Dermis microvascular lymphatic vessel endothelial cell (primary cell): ENCODE measurements around the gene ADAP1. TPM values are rescaled to one million over a fixed set of nuclear protein-coding genes. Genes with fewer than 3 reads are reported as not detected.
"Not testable (repeated sequence)": the region's sequence is repeated elsewhere in the genome, so short reads cannot be mapped to it uniquely, and the experiment has no call there.

Experiments used
- DNase-seq, 2 donors: peaks; one replicate each; pipeline versions ENCODE4 v3.0.0 to v3.0.0-alpha.2; 2010; ENCODE audit warnings: low read depth in 2 of 2
- total RNA-seq: library from RNA; depleted of rRNA; stranded (reverse); fragments of >200 nt; gene quantifications from 2 replicates; pipeline ENCODE4 v1.2.1, GENCODE V29; 2014

The ADAP1 gene
- total RNA-seq, 1 donor from 2014 or later = 1.8 TPM

DNA sequence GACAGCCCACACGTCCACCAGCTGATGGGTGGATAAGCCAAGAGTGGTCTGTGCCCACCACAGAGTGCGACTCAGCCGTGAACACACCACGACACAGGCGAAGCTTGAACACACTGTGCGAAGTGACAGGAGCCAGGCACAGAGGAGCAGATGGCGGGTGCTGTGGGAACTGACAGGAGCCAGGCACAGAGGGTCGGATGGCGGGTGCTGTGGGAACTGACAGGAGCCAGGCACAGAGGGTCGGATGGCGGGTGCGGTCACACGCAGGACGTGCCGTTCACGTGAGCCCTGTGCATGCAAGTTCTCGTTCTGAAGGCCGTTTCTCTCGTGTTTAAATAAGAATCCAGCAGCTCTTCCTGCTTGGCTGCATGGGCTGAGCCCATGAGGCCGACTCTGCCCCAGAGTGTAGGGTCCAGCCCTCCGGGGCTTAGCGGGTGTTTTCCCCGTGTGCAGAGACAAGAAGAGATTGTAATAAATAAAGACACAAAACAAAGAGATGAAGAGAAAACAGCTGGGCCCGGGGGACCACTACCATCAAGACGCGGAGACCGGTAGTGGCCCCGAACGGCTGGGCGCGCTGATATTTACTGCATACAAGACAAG, 5.9 kb upstream of the ADAP1 start:
- DNase-seq = no peak

- not testable (repeated sequence) for DNase-seq
Observed at GRCh38 chr7:959740-960139, 5.3 kb upstream of the ADAP1 start.

DNA sequence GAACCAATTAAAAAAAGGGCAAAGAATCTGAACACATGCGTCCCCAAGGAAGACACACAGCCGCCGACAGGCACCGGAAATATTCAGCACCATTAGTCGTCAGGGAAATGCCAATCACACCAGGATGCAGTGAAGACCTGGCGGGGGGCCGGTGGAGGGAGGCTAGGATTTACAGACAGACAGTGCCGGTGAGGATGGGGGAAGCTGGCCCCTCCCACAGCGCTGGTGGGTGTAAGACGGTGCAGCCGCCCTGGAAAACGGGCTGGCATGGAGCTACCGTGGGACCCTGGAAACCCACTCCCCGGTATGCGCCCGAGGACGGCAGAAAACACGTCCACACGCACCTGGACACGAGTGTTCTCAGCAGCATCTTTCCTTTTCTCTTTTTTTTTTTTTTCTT, 4.8 kb upstream of the ADAP1 start:
- DNase-seq = no peak

GRCh38 chr7:958221-959200, 4.0 kb upstream of the ADAP1 start:
- no peak for DNase-seq

- no peak for DNase-seq
Observed at GRCh38 chr7:957418-958220, 3.1 kb upstream of the ADAP1 start.

GRCh38 chr7:956031-956430, 1.6 kb upstream of the ADAP1 start:
- DNase-seq = no peak

DNA sequence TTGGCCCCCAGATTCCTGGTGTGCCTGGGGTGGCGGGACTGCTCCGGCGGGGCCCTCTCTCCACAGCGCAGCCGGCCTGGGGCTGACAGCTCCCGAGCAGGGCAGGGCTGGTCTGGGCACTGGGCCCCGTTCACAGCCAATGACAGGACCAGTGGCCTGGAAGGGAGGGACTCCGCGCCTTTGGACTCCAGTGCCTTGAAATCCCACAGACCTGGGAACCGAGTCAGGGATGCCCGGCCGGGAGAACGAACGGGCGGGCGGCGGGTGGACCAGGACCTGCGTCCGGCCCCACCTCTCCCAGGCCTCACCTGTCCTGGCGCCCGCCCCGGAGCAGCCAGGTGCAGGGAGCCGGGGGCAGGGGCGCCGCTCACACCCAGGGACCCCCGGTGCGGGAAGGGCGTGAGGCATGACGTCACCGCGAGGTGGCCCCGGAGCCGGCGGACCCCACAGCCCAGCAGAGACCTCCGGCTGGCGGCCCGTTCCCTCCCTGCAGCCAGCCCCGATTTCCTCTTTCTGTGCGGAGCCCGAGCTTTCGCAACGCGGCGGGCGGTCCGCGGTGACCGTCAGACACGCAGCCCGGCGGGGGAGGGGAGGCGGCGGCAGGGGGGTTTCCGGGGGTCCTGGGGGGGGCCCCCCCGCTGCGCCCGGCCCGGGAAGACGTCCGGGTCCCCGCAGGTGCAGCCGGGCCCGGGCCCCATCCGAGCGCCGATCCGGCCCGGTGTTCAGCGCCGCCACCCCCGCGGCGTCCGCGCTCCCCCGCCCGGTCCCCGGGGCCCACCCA, 743 bp downstream of the ADAP1 start:
- peak in 1 of 2 donors; percentile 45 for DNase-seq

- DNase-seq = no peak
Observed at GRCh38 chr7:952548-953441, 1.7 kb downstream of the ADAP1 start.

DNA sequence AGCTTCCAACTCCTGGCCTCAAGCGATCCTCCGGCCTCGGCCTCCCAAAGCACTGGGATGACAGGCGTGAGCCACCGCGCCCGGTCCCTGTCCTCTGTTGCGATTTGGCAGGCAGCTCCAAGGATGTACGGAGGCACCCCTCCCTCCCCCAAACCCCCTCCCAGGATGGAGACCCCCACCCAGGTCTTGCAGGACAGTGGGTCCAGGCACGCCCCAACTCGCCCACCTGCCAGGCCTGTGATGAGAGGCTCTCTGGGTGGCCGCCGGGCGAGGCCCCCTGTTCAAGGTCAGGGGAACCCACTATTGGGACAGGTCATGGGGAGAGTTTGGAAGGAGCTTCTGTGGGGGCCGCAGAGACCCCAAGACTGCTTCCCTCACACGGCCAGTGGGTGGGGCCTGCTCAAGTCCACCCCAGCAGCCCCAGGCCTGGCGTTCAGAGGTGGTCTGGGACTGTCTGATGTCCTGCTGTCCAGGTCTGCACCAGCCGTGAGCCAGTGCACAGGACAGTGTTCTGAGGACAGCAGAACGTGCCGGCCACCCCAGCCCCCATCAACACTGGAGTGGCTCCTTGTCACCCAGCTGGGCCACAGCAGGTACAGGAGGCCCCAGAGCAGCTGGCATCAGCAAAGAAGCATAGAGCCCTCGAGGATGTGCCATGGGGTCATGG, 2.5 kb downstream of the ADAP1 start:
- DNase-seq = no peak

- DNase-seq = no peak
Observed at GRCh38 chr7:949021-949934, 5.2 kb downstream of the ADAP1 start.

DNA sequence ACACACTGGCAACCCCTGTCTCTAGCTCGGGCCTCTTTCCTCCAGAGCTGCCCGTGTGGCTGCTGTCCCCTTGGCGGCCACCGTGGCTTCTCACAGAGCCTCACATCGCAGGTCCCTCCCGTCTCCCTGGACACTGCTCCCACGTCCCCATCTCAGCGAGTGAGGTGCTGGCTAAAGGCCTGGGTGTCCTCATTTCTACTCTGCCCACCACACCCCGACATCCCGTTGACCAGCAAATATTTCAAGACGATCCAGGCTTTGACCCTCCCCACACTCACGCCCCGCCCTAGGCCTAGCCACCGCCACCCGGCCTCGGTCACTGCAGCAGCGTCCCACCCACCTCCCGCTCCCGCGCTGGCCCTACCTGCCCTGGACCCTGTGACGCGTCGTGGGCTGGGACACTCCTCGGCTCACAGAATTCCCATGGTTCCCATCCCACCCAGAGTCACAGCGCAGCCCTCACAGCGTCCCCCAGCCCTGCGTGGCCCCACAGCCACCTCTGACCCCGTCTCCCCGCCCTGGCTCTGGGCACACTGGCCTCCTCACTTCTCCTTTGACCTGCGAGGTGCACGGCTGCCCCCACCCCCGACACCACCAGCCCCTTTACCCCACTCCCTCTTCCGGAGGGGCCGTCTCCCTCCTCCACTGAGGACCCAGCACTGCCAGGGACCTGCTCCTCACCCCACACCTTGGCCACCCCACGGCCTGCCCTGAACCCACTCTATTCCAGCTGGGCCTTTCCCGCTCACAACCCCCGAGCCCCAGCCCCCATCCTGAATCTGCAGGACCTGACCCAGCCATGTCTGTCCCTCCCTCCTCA, 6.9 kb downstream of the ADAP1 start:
- DNase-seq = no peak

DNA sequence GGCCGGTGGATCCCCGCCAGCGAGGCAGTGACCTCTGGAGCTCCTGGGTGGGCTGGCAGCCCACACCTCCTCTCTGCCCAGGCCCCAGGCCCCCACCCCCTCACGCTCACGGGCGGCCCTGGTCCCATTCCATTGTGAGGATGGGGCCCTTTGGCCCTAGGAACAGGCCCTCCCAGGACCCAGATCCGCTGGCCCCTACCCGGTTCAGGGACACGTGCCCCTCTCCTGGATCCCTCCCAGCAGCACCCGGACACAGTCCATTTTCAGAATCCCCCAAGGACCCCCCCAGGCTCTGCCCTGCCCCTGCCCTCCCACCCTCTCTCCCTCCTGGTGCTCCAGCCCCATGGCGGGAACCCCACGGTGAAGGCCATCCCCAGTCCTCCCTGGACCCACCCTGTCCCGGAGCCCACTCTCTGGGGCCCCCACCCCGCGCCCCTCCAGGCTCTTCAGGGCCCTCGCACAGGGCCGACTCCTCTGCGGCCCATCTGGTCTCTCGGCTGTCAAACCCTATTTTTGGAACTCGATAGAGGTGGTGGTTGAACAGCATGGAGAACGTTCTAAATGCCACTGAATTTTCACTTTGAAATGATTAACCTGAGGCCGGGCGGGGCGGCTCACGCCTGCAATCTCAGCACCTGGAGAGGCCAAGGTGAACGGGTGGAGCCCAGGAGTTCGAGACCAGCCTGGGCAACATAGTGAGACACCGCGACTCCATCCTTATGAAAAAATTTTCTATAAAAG, 8.1 kb downstream of the ADAP1 start:
- no peak for DNase-seq

DNA sequence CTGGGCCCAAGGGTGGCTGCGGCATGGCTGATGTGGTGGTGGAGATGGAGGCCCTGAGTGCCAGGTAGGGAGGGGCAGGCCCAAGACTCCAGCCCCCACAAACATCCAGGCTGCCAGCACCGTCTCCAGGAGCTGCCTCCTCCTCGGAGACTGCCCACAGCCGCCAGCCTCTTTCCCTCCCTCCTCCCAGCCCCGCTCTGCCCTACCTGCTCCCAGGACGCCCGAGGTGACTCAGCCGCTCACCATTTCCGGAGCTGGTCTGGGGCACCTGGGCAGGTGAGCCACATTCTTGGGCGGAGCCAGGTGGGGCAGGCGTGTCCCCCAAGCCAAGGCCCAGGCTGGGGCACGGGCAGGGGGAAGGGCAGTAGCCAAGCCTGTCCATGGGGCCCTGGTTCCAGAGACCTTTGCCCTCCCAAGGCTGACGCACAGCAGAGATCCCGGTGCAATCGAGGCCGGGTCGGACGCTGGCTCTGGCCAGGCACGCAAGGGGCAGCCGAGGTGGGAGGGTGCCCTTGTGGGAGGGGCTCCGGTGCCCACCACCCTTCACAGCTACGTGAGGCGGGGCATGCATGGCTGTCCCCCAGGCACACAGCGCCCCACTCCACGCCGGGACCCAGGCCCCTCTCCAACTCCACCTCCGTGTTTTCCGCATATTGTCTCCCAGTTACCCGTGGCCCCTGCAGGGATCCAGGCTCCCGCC, 8.8 kb downstream of the ADAP1 start:
- DNase-seq = no peak

- DNase-seq = no peak
Observed at GRCh38 chr7:945147-945555, 9.3 kb downstream of the ADAP1 start.

DNA sequence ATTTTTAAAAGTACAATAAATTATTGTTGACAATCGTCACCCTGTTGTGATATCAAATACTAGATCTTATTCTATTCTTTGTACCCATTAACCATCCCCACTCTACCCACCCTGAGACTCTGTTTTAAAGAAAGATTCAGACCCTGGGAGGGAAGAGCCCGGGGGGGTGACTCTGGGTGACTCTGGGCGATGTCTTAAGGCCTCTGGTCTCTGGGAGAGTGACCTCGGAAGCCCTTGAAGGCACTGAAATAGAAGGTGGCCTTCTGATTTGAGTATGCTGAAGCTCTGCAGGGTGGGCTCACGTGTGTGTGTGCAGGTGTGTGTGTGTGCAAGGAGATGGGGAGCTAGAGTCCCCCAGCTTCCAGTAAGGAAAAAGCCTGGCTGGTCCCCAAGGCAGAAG, 9.7 kb downstream of the ADAP1 start:
- DNase-seq = no peak

DNA sequence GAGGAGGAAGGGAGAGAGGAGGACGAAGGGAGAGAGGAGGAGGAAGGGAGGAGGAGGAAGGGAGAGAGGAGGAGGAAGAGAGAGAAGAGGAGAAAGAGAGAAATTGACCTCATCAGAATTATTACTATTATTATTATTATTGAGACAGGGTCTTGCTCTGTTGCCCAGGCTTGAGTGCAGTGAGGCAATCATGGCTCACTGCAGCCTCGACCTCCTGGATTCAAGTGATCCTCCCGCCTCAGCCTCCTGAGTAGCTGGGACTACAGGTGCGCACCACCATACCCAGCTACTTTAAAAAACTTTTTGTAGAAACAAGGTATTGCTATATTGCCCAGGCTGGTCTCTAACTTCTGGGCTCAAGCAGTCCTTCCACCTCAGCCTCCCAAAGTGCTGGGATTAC, 10.7 kb downstream of the ADAP1 start:
- DNase-seq = not testable (repeated sequence)
